Fibroblast of skin of right quadriceps (primary cell): ENCODE results near the gene GAD1.

Source experiments
- DNase-seq: peaks from one replicate; pipeline ENCODE4 v3.0.0-alpha.2; 2013

Gene GAD1

GRCh38 chr2:170818036-170818751 lies 1.5 kb downstream of the GAD1 start:
- no peak for DNase-seq

- no peak for DNase-seq
Observed at GRCh38 chr2:170818752-170819470, 2.2 kb downstream of the GAD1 start.

GRCh38 chr2:170819680-170820664 lies 3.3 kb downstream of the GAD1 start:
- DNase-seq = no peak

- no peak for DNase-seq
Observed at GRCh38 chr2:170820757-170821530, 4.3 kb downstream of the GAD1 start.

GRCh38 chr2:170821531-170822289 lies 5.0 kb downstream of the GAD1 start:
- no peak for DNase-seq

- no peak for DNase-seq
Observed at GRCh38 chr2:170822290-170823087, 5.8 kb downstream of the GAD1 start.

- DNase-seq = no peak
Observed at GRCh38 chr2:170823088-170823897, 6.6 kb downstream of the GAD1 start.

- no peak for DNase-seq
Observed at GRCh38 chr2:170823898-170824215, 7.2 kb downstream of the GAD1 start.

GRCh38 chr2:170824526-170825015 lies 7.9 kb downstream of the GAD1 start:
- no peak for DNase-seq

GRCh38 chr2:170827841-170828532 lies 11.3 kb downstream of the GAD1 start:
- no peak for DNase-seq

GRCh38 chr2:170828533-170828916 lies 11.8 kb downstream of the GAD1 start:
- no peak for DNase-seq

- no peak for DNase-seq
Observed at GRCh38 chr2:170829036-170829435, 12.3 kb downstream of the GAD1 start.

- DNase-seq = no peak
Observed at GRCh38 chr2:170830166-170830565, 13.5 kb downstream of the GAD1 start.

GRCh38 chr2:170831115-170831514 lies 14.4 kb downstream of the GAD1 start:
- DNase-seq = no peak

- no peak for DNase-seq
Observed at GRCh38 chr2:170836027-170836426, 19.3 kb downstream of the GAD1 start.

- no peak for DNase-seq
Observed at GRCh38 chr2:170840717-170841210, 24.1 kb downstream of the GAD1 start.

- DNase-seq = peak; percentile 69
Observed at GRCh38 chr2:170842785-170843184, 26.1 kb downstream of the GAD1 start.

GRCh38 chr2:170843656-170844055 lies 27.0 kb downstream of the GAD1 start:
- DNase-seq = peak; percentile 76

GRCh38 chr2:170845343-170845742 lies 28.7 kb downstream of the GAD1 start:
- no peak for DNase-seq
